ENCODE results near the gene ANKRD63.

GRCh38 chr15:40305281-40305680 lies 22.4 kb upstream of the ANKRD63 start:
- no peak for TF ChIP-seq ELF2 (CRISPR knock-in tag; IDR thresholded peaks at IDR 0.05)
- TF ChIP-seq MEF2A (IDR thresholded peaks at IDR 0.05; ENCODE audit: control insufficient read depth, low read depth, low read length): no peak
- no peak for TF ChIP-seq NFE2L1 (tag; IDR thresholded peaks at IDR 0.05; ENCODE audit: borderline replicate concordance, low read depth)
- TF ChIP-seq TAF15 (IDR thresholded peaks at IDR 0.05; ENCODE audit: low read depth, low read length): no peak
- TF ChIP-seq FOS (IDR thresholded peaks at IDR 0.05; ENCODE audit: extremely low read depth, insufficient read length): no peak
- no peak for TF ChIP-seq NCOA1 (IDR thresholded peaks at IDR 0.05; ENCODE audit: low read depth)
- no peak for TF ChIP-seq CTCF (IDR thresholded peaks at IDR 0.05 in 2 of 3, conservative IDR thresholded peaks at IDR 0.05 in 1 of 3; ENCODE audit: insufficient read depth in 2 of 3, low read depth in 1 of 3, low read length in 3 of 3)
- no peak for TF ChIP-seq MAFK (IDR thresholded peaks at IDR 0.05; ENCODE audit: low read length)
- TF ChIP-seq TCF3 (CRISPR knock-in tag; IDR thresholded peaks at IDR 0.05): no peak
- no peak for TF ChIP-seq EP400 (IDR thresholded peaks at IDR 0.05)
- no peak for TF ChIP-seq JUN (IDR thresholded peaks at IDR 0.05; ENCODE audit: borderline replicate concordance, low read depth, low read length)
- TF ChIP-seq JUN (CRISPR knock-in tag; IDR thresholded peaks at IDR 0.05; ENCODE audit: borderline replicate concordance): no peak
- no peak for TF ChIP-seq ZNF263 (CRISPR knock-in tag; IDR thresholded peaks at IDR 0.05; ENCODE audit: borderline replicate concordance)

All from K562 (cell line).